Activated CD4-positive, alpha-beta T cell treated with anti-CD3 and anti-CD28 coated beads for 36 hours (primary cell): Measurements from ENCODE around the gene CCER1. TPM values are rescaled to one million over a fixed set of nuclear protein-coding genes. Genes with fewer than 3 reads are reported as not detected.

Experiments
- ATAC-seq: fragments of 200-7000 bp; cut with Tn5 transposase; one replicate; pipeline ENCODE4 v1.10.0; 2021; ENCODE audit warnings: mild to moderate bottlenecking, moderate library complexity
- CTCF ChIA-PET: fragments of 350-600 bp; sonication (Branson Sonifier 250); formaldehyde crosslinking; loops from one replicate; lab custom pipeline; 2021; ENCODE audit warnings: antibody characterized with exemption; lab: Charles Lee
- POLR2A ChIA-PET: fragments of 350-600 bp; sonication (Branson Sonifier 250); formaldehyde crosslinking; loops from one replicate; lab custom pipeline; 2021; ENCODE audit warnings: antibody characterized with exemption, inconsistent platforms; lab: Charles Lee
- DNase-seq: peaks from one replicate; pipeline ENCODE4 v3.0.0-alpha.2; 2020
- H3K27ac Mint-ChIP-seq: one replicate; pipeline ENCODE4 v1.8.0; 2021; ENCODE audit warnings: mixed read lengths
- H3K27me3 Mint-ChIP-seq: one replicate; pipeline ENCODE4 v1.8.0; 2021; ENCODE audit warnings: mixed read lengths
- H3K36me3 Mint-ChIP-seq: one replicate; pipeline ENCODE4 v1.8.0; 2021; ENCODE audit warnings: low read depth, mixed read lengths
- H3K4me1 Mint-ChIP-seq: one replicate; pipeline ENCODE4 v1.8.0; 2021; ENCODE audit warnings: mixed read lengths
- H3K4me3 Mint-ChIP-seq: one replicate; pipeline ENCODE4 v1.8.0; 2021; ENCODE audit warnings: mild to moderate bottlenecking, moderate library complexity, mixed read lengths
- H3K9me3 Mint-ChIP-seq: one replicate; pipeline ENCODE4 v1.8.0; 2021; ENCODE audit warnings: low read depth, mixed read lengths
- intact Hi-C, 2 experiments: fragments of 100-400 bp; cut with DNase I in 1 of 2; cut with micrococcal nuclease in 1 of 2; formaldehyde crosslinking; loops; one replicate each; pipeline versions ENCODE4 v1.14.2 to v1.15.1; 2022 to 2024; cut with DNase I, micrococcal nuclease
- total RNA-seq, 2 experiments: library from RNA; stranded (reverse); gene quantifications; one replicate each; pipeline ENCODE4 v1.2.3, GENCODE V29; 2021

Gene CCER1
- total RNA-seq, 2 experiments from 2014 or later, result not detected

GRCh38 chr12:90921536-90921935, 33.4 kb downstream of the CCER1 start:
- no peak for DNase-seq
- Mint-ChIP-seq H3K9me3 (no peaks in the 10 kb centered on the region), H3K36me3 (no peaks in the 10 kb centered on the region), H3K4me1 (no peaks in the 10 kb centered on the region), H3K27me3 (peaks cover 14% of the 10 kb centered on the region), H3K27ac (no peak overlapping the region), H3K4me3 (no peak overlapping the region)
- CTCF ChIA-PET, result no interaction called here
- intact Hi-C loops, result no loop called here
- ATAC-seq, result no peak
- POLR2A ChIA-PET, result no interaction called here

GRCh38 chr12:90920222-90920621, 34.8 kb downstream of the CCER1 start:
- no peak overlapping the region for H3K27ac Mint-ChIP-seq
- ATAC-seq (no peak), DNase-seq (no peak)
- H3K36me3 Mint-ChIP-seq, result no peaks in the 10 kb centered on the region
- POLR2A ChIA-PET, result no interaction called here
- CTCF ChIA-PET, result no interaction called here
- H3K4me1 Mint-ChIP-seq, result no peaks in the 10 kb centered on the region
- H3K9me3 Mint-ChIP-seq, result no peaks in the 10 kb centered on the region
- intact Hi-C loops, result no loop called here
- H3K27me3 Mint-ChIP-seq, result peaks cover 14% of the 10 kb centered on the region
- no peak overlapping the region for H3K4me3 Mint-ChIP-seq

- H3K4me1 Mint-ChIP-seq, result no peaks in the 10 kb centered on the region
- H3K27ac Mint-ChIP-seq, result no peak overlapping the region
- intact Hi-C loops, result no loop called here
- no peaks in the 10 kb centered on the region for H3K36me3 Mint-ChIP-seq
- H3K4me3 Mint-ChIP-seq, result no peak overlapping the region
- POLR2A ChIA-PET, result no interaction called here
- H3K9me3 Mint-ChIP-seq, result no peaks in the 10 kb centered on the region
- DNase-seq (no peak), ATAC-seq (no peak)
- CTCF ChIA-PET, result interaction anchor here (0.6 kb wide), 1 partner anchor 562 kb away, joined by 5 read pairs; no protein-coding TSS in a partner anchor
- peaks cover 8% of the 10 kb centered on the region for H3K27me3 Mint-ChIP-seq
Observed at GRCh38 chr12:90917431-90917830, 37.5 kb downstream of the CCER1 start.

GRCh38 chr12:90916516-90916915, 38.5 kb downstream of the CCER1 start:
- Mint-ChIP-seq H3K9me3 (no peaks in the 10 kb centered on the region), H3K4me1 (no peaks in the 10 kb centered on the region), H3K27ac (no peak overlapping the region), H3K27me3 (peaks cover 8% of the 10 kb centered on the region), H3K4me3 (no peak overlapping the region), H3K36me3 (no peaks in the 10 kb centered on the region)
- POLR2A ChIA-PET, result no interaction called here
- CTCF ChIA-PET, result no interaction called here
- ATAC-seq, result no peak
- intact Hi-C loops, result no loop called here
- DNase-seq, result no peak

- intact Hi-C loops, result no loop called here
- Mint-ChIP-seq H3K27me3 (peaks cover 8% of the 10 kb centered on the region), H3K4me1 (no peaks in the 10 kb centered on the region), H3K9me3 (no peaks in the 10 kb centered on the region), H3K36me3 (no peaks in the 10 kb centered on the region), H3K27ac (no peak overlapping the region), H3K4me3 (no peak overlapping the region)
- DNase-seq (no peak), ATAC-seq (no peak)
- POLR2A ChIA-PET, result no interaction called here
- CTCF ChIA-PET, result no interaction called here
Observed at GRCh38 chr12:90915353-90915752, 39.6 kb downstream of the CCER1 start.

GRCh38 chr12:90910958-90911357, 44.0 kb downstream of the CCER1 start:
- CTCF ChIA-PET, result interaction anchor here (1.3 kb wide), 1 partner anchor 32 kb away, joined by 3 read pairs; no protein-coding TSS in a partner anchor
- H3K27me3 Mint-ChIP-seq, result peaks cover 4% of the 10 kb centered on the region
- intact Hi-C loops, result no loop called here
- no peak for DNase-seq
- H3K27ac Mint-ChIP-seq, result no peak overlapping the region
- no peaks in the 10 kb centered on the region for H3K9me3 Mint-ChIP-seq
- POLR2A ChIA-PET, result no interaction called here
- no peaks in the 10 kb centered on the region for H3K4me1 Mint-ChIP-seq
- no peak overlapping the region for H3K4me3 Mint-ChIP-seq
- H3K36me3 Mint-ChIP-seq, result no peaks in the 10 kb centered on the region
- ATAC-seq, result no peak

GRCh38 chr12:90909069-90909770, 45.8 kb downstream of the CCER1 start:
- POLR2A ChIA-PET, result no interaction called here
- H3K27ac Mint-ChIP-seq, result no peak overlapping the region
- intact Hi-C loops, result no loop called here
- peaks cover 2% of the 10 kb centered on the region for H3K27me3 Mint-ChIP-seq
- no peak overlapping the region for H3K4me3 Mint-ChIP-seq
- no peaks in the 10 kb centered on the region for H3K9me3 Mint-ChIP-seq
- no peaks in the 10 kb centered on the region for H3K36me3 Mint-ChIP-seq
- DNase-seq (peak; percentile 5), ATAC-seq (no peak)
- no peaks in the 10 kb centered on the region for H3K4me1 Mint-ChIP-seq
- CTCF ChIA-PET, result no interaction called here

GRCh38 chr12:90908465-90908864, 46.5 kb downstream of the CCER1 start:
- no peak overlapping the region for H3K27ac Mint-ChIP-seq
- POLR2A ChIA-PET, result no interaction called here
- peaks cover 2% of the 10 kb centered on the region for H3K27me3 Mint-ChIP-seq
- no peaks in the 10 kb centered on the region for H3K4me1 Mint-ChIP-seq
- CTCF ChIA-PET, result interaction anchor here (1.3 kb wide), 1 partner anchor 15 kb away, joined by 4 read pairs; no protein-coding TSS in a partner anchor
- ATAC-seq, result no peak
- no peaks in the 10 kb centered on the region for H3K9me3 Mint-ChIP-seq
- no peak overlapping the region for H3K4me3 Mint-ChIP-seq
- intact Hi-C loops, result no loop called here
- no peak for DNase-seq
- H3K36me3 Mint-ChIP-seq, result no peaks in the 10 kb centered on the region

- no peaks in the 10 kb centered on the region for H3K4me1 Mint-ChIP-seq
- ChIA-PET POLR2A (no interaction called here), CTCF (no interaction called here)
- DNase-seq (no peak), ATAC-seq (no peak)
- H3K36me3 Mint-ChIP-seq, result no peaks in the 10 kb centered on the region
- no peak overlapping the region for H3K4me3 Mint-ChIP-seq
- intact Hi-C loops, result no loop called here
- no peaks in the 10 kb centered on the region for H3K9me3 Mint-ChIP-seq
- no peak overlapping the region for H3K27ac Mint-ChIP-seq
- no peaks in the 10 kb centered on the region for H3K27me3 Mint-ChIP-seq
Observed at GRCh38 chr12:90905691-90906370, 49.1 kb downstream of the CCER1 start.

GRCh38 chr12:90902596-90902995, 52.4 kb downstream of the CCER1 start:
- ChIA-PET CTCF (no interaction called here), POLR2A (no interaction called here)
- DNase-seq (no peak), ATAC-seq (no peak)
- H3K36me3 Mint-ChIP-seq, result no peaks in the 10 kb centered on the region
- no peak overlapping the region for H3K4me3 Mint-ChIP-seq
- no peak overlapping the region for H3K27ac Mint-ChIP-seq
- H3K4me1 Mint-ChIP-seq, result no peaks in the 10 kb centered on the region
- intact Hi-C loops, result no loop called here
- peaks cover 4% of the 10 kb centered on the region for H3K27me3 Mint-ChIP-seq
- H3K9me3 Mint-ChIP-seq, result no peaks in the 10 kb centered on the region
